ENCODE measurements around the gene SLC6A3. TPM values are rescaled to one million over a fixed set of nuclear protein-coding genes. Genes with fewer than 3 reads are reported as not detected.
"Not testable (repeated sequence)": the region's sequence is repeated elsewhere in the genome, so short reads cannot be mapped to it uniquely, and the experiment has no call there.

Gene SLC6A3
- total RNA-seq, 1 experiment from 2014 or later: not detected

GRCh38 chr5:1480217-1480616, 35.0 kb upstream of the SLC6A3 start:
- Histone ChIP-seq H3K9me3 (no peaks in the 10 kb centered on the region), H3K27me3 (no peaks in the 10 kb centered on the region), H3K36me3 (peaks cover 87% of the 10 kb centered on the region), H3K4me3 (no peak overlapping the region)
- DNase-seq: no peak

DNA sequence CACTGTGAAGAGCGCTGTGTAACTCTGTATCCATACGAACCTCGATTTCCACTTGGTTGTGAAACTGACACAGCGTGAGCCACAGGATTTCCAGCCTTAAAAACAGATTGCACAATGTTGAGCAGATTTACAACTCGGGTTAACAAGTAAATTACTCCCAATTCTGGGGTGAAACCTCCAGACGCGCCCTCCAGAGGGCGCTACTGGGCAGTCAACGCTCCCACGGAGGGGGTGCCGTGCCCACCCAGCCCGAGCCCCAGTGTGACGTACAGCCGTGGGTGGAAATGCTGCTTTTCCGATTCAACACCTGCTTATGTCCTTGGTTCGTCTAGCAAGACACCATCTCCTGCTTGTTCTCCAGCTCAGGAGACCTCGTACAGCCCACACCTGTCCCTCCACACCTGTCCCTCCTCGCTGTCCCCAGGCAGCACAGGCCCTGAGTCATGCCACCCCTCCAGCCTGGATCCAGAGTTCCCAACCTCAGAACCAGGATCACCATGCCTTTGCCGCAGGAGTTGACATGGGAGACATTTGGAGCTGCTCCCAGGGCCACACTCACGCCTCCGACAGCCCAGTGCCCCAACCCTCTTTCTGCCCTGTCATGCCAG, 34.4 kb upstream of the SLC6A3 start:
- no peaks in the 10 kb centered on the region for H3K9me3 ChIP-seq
- no peaks in the 10 kb centered on the region for H3K27me3 ChIP-seq
- H3K36me3 ChIP-seq: peaks cover 87% of the 10 kb centered on the region
- no peak overlapping the region for H3K4me3 ChIP-seq
- DNase-seq: no peak

DNA sequence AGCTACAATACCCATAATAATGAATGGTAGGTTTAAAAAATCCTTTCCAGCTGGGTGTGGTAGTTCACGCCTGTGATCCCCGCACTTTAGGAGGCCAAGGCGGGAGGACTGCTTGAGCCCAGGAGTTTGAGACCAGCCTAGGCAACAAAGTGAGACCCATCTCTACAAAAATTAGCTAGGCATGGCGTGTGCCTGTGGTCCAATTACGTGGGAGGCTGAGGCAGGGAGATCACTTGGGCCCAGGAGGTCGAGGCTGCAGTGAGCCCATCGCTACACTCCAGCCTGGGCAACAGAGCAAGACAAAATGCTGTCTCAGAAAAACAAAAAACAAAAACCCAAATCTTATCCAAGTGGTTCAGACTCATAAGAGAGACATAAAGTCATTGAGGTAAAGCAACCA, 33.8 kb upstream of the SLC6A3 start:
- Histone ChIP-seq H3K4me3 (no peak overlapping the region), H3K9me3 (no peaks in the 10 kb centered on the region), H3K27me3 (no peaks in the 10 kb centered on the region), H3K36me3 (peaks cover 87% of the 10 kb centered on the region)
- no peak for DNase-seq

GRCh38 chr5:1478271-1479035, 33.2 kb upstream of the SLC6A3 start:
- H3K9me3 ChIP-seq: no peaks in the 10 kb centered on the region
- H3K4me3 ChIP-seq: no peak overlapping the region
- DNase-seq: no peak
- peaks cover 89% of the 10 kb centered on the region for H3K36me3 ChIP-seq
- H3K27me3 ChIP-seq: no peaks in the 10 kb centered on the region

DNA sequence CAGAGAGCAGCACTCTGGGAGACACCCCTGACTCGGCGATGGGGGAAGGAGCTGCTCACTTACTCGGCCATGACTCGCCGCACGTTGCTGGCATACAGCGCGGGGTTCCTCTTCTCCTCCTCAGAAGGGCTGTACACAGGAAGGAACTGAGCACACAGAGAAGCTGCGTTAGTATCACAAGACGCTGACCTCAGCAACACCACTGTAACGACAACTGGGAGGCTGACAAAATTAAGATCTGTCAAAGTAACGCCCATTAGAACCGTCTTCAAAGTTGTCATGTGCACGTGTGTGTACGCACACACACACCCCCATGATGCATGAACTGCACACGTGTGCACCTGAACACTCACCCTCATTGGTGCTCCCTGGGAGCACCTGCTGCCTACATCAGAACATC, 32.1 kb upstream of the SLC6A3 start:
- DNase-seq: peak; percentile 55
- H3K9me3 ChIP-seq: no peaks in the 10 kb centered on the region
- no peaks in the 10 kb centered on the region for H3K27me3 ChIP-seq
- peaks cover 92% of the 10 kb centered on the region for H3K36me3 ChIP-seq
- no peak overlapping the region for H3K4me3 ChIP-seq

- H3K9me3 ChIP-seq: no peaks in the 10 kb centered on the region
- no peak overlapping the region for H3K4me3 ChIP-seq
- no peak for DNase-seq
- H3K27me3 ChIP-seq: no peaks in the 10 kb centered on the region
- peaks cover 94% of the 10 kb centered on the region for H3K36me3 ChIP-seq
These were observed 31.7 kb upstream of the SLC6A3 start for GRCh38 chr5:1476967-1477310.

DNA sequence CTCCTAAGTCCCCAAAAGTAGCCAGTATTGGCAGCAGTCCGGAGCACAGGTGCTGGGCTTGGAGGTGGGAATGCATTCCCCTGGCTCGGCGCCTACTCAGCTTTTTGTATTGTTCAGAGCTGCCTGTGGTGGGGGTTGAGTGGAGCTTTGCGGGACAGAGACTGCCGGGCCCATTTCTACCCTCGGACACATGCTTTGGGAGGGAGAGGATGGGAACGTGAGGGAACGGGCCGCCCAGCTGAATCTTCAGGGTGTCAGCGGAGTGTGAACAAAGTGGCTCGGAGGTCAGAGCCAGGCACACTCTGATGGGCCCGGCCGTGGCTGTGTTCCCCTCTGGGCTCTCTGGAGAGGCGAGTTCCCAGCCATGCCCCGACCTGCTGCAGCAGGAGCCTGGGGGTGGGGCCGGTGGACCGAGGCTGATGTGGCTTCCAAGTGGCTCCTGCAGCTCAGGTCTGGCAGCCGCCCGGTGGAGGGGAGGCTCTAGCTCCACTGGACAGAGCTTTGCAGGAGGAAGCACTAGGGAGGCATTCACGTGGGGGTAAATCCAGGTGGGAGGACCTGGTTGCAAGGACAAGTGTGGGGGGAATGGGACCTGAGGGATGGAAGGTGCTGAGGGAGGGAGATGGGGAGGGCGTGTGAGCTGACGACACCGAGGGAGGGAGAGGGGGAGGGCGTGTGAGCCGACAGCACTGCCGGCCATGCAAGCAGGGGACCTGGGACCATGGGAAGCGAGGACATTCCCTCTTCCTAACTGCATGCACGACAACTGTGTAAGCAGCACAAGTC, 31.1 kb upstream of the SLC6A3 start:
- Histone ChIP-seq H3K4me3 (no peak overlapping the region), H3K9me3 (no peaks in the 10 kb centered on the region), H3K27me3 (no peaks in the 10 kb centered on the region), H3K36me3 (peaks cover 94% of the 10 kb centered on the region)
- no peak for DNase-seq

DNA sequence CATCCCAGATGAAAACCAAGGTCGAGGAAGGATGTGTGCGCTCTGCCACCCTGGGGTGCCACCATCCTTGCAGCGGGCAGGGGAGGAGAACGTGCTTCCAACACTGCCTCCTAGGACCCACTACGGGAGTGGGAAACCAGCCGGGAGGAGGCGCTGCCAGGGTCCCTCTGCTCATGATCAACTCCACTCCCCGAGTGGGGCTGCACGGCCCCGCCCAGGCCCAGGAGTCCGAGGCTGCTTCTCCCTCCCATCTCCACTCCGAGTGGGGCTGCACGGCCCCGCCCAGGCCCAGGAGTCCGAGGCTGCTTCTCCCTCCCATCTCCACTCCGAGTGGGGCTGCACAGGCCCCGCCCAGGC, 30.3 kb upstream of the SLC6A3 start:
- peaks cover 94% of the 10 kb centered on the region for H3K36me3 ChIP-seq
- DNase-seq, H3K9me3 ChIP-seq, H3K4me3 ChIP-seq, H3K27me3 ChIP-seq: not testable (repeated sequence)

DNA sequence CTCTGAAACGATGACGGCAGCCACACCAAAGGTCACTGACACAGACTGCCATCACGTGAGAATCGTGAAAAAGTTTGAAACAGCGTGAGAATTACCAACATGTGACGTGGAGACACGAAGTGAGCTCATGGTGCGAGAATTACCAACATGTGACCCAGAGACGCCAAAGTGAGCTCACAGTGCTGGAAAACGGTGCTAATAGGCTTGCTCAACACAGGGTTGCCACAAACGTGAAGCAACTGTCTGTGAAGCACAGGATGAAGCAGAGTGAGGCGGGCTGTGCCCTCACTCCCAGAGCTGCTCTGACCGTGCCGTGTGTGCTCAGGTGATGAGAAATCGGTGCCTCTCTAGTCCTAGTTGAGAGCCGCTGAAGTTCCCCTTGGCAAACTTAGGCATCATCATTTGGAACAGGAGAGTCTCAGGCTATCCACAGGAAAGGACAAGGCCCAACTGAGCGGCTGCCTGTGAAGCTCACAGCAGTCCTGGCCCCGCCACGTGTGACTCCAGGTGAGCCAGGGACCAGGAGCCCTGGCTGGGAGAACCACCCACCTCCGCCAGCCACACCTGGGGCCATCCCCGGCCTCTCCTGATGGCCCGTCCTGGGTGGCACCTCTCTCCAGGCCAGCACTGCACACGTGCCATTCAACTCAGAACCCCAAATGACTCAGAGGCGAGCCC, 29.8 kb upstream of the SLC6A3 start:
- H3K27me3 ChIP-seq: no peaks in the 10 kb centered on the region
- H3K36me3 ChIP-seq: peaks cover 95% of the 10 kb centered on the region
- DNase-seq: no peak
- H3K9me3 ChIP-seq: no peaks in the 10 kb centered on the region
- no peak overlapping the region for H3K4me3 ChIP-seq

DNA sequence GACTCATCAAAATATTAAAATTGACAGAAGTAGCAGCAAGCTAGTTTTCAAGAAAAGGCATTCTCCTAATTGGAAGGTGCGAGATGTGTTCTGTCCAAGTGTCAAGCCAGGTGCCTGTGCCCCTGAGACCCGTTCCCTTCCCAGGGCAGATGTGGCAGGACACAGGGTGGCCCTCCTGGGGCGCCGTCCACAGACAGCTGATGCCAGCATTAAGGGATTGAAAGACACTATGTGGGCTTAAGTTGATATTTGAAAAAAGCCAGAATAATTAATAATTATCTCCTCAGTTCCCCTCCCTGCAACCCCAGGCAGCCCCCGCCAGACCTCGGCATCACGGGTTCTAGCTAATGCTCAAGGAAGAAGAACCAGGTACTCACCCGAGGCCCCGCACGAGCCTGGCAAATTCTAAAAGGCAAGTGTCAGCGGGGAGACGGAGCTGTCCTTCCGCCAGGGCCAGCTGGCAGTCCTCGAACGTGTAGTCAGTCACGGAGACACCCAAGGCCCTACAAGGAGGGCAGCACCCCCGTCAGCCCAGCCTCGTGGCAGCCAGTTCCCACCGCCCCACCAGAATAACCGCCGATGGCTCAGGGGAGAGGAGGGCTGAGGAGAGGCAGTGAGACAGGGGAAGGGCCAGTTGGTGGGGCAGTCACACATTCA, 29.1 kb upstream of the SLC6A3 start:
- Histone ChIP-seq H3K4me3 (no peak overlapping the region), H3K27me3 (no peaks in the 10 kb centered on the region), H3K36me3 (peaks cover 96% of the 10 kb centered on the region), H3K9me3 (no peaks in the 10 kb centered on the region)
- no peak for DNase-seq

- Histone ChIP-seq H3K4me3 (no peak overlapping the region), H3K36me3 (peaks cover 96% of the 10 kb centered on the region), H3K27me3 (no peaks in the 10 kb centered on the region), H3K9me3 (no peaks in the 10 kb centered on the region)
- no peak for DNase-seq
These were observed 28.5 kb upstream of the SLC6A3 start for GRCh38 chr5:1473746-1474145.

DNA sequence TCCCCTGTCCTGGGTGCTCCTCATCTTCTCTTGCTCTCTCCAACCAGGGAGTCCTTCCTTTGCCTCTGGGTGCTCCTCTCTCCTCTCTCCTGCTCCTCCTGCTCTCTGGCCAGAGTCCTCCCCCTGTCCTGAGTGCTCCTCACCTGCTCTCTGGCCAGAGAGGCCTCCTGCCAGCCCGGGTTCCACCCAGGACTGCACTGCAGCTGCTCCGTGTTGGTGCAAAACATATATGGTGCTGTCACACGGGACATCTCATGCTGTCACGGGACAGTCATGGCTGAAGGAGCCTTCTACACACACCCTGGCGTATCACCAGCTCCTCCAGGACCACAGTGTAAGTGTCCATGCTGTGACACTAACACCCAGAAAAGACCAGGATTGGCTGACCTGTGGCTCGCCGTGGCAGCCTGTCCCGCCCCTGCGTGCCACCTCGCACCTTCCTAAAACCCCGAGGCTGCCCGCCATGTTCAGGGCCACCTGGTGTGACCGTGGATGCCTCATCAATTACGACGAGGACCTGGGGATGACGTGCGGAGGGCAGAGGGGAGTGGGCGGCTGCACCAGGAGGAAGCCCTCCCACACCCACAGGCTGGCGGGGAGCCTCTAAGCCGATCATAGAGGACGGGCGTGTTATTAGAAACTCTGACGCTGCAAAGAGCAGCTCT, 27.9 kb upstream of the SLC6A3 start:
- H3K27me3 ChIP-seq: no peaks in the 10 kb centered on the region
- H3K36me3 ChIP-seq: peaks cover 96% of the 10 kb centered on the region
- no peak overlapping the region for H3K4me3 ChIP-seq
- H3K9me3 ChIP-seq: no peaks in the 10 kb centered on the region
- no peak for DNase-seq

DNA sequence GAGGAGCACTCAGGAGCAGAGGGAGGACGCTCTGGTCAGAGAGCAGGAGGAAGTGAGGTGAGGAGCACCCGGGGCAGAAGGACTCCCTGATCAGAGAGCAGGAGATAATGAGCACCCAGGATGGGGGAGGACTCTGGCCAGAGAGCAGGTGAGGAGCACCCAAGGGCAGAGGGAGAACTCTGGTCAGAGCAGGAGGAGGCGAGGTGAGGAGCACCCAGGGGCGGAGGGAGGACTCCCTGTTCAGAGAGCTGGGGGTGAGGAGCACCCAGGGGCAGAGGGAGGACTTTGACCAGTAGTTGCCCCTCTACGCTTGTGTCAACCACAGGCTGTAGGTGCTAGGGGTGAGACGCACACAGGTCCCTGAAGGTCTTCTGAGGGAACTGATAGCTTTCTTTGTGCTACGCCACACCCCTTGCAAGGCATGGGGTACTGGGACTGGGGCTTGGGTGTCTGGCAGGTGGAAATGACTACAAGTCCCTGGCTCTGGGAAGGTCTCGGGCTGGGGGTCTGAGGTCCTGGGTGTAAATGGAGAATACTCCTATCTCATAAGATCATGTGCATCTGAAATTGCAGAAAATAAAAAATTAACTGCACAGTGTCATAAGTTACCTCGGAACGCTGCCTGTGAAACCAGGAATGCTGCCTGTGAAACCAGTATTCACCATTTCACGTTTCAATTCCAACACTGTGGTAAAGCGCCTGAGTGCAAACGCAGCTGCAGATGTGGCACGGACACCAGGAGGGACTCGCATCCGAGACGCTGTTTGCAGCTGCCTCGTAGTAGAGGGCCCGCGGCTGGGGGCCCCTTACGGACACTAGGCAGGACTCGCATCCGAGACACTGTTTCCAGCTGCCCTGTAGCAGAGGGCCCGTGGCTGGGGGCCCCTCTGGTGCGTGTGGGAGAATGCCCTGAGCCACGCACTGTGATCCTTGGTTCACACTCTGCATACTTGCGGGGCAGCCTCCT, 27.0 kb upstream of the SLC6A3 start:
- Histone ChIP-seq H3K4me3 (no peak overlapping the region), H3K36me3 (peaks cover 98% of the 10 kb centered on the region), H3K27me3 (no peaks in the 10 kb centered on the region), H3K9me3 (no peaks in the 10 kb centered on the region)
- no peak for DNase-seq

DNA sequence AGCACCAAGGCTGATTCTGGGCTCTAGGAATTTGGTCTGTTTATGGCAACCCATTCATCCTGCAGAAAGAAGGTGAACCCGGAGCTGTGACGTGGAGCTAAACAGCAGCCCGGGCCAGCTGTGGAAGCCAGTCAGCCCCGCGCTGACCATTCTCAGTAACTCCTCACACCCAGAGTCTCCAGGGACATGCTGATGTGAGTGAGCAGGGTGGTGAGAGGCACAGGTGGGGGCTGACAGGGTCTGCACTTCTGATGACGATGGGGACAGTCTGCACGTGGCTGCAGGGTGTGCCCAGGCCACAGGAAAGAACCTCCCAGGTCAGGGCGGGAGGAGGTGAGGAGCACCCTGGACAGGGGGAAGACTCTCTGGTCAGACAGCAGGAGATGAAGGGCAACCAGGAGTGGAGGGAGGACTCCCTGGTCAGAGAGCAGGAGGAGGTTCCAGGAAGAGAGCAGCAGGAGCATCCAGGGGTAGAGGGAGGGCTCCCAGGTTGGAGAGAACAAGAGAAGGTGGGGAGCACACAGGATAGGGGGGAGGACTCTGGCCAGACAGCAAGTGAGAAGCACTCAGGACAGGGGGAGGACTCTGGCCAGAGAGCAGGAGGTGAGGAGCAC, 26.1 kb upstream of the SLC6A3 start:
- Histone ChIP-seq H3K4me3 (no peak overlapping the region), H3K36me3 (peaks cover 98% of the 10 kb centered on the region), H3K27me3 (no peaks in the 10 kb centered on the region), H3K9me3 (no peaks in the 10 kb centered on the region)
- DNase-seq: no peak

DNA sequence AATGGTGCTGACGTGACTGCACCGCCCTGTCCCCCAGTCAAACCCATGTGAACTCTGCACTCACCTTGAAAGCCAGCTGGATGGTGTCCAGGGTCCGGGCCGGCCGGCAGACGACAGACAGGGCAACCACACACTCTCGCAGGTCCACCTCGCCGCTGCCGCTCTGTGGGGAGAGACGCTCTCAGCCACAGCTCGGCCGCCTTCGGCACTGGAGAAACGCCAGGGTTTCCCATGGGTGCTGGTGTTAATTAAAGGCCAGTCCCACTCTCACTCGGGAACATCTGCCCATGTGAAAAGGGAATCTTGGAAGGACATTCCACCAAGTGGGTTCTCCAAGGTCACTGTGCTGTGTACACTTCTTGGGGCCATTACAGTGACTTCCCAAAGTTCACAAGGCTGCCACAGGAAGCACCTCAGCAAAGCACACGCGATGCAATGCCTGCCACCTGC, 25.5 kb upstream of the SLC6A3 start:
- Histone ChIP-seq H3K4me3 (no peak overlapping the region), H3K9me3 (peaks cover 1% of the 10 kb centered on the region; the same call in 1 of the 2 replicates), H3K27me3 (no peaks in the 10 kb centered on the region), H3K36me3 (peaks cover 98% of the 10 kb centered on the region)
- no peak for DNase-seq
